Measurements from ENCODE around the gene NME9. TPM values are rescaled to one million over a fixed set of nuclear protein-coding genes. Genes with fewer than 3 reads are reported as not detected.

Gene NME9
- total RNA-seq, 4 donors from 2014 or later, result 0.66 TPM; not detected in 3

DNA sequence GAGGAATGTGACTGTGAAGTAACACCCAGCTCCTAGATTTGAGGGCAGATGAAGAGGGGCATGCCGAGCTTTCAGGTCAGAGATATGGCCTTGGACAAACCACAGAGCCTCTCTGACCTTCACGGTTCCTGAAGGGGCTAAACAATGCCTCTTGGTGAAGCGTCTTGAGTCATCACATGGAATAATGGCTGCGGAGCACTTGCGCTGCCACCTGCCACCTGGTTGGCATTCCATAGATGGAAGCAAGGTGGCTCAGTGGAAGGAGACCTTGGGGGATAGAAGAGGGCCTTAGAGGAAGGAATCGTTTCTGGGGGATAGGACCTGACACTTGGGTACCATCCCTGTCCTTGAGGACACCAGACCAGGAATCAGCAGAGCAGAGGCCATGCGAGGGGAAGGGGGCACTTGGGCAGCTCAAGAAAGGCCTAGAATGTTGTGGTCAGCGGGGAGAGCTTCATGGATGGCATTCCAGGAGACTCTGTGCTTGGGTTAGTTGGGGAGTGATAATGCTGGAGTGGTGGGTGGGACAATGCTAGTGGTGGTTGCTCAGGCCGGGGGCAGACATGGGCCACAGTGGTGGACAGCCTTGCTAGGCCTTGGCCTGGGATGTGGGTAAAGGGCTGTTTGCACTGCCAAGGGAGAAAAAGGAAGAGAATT lies 31.3 kb upstream of the NME9 start:
- TF ChIP-seq, protein P1, sequence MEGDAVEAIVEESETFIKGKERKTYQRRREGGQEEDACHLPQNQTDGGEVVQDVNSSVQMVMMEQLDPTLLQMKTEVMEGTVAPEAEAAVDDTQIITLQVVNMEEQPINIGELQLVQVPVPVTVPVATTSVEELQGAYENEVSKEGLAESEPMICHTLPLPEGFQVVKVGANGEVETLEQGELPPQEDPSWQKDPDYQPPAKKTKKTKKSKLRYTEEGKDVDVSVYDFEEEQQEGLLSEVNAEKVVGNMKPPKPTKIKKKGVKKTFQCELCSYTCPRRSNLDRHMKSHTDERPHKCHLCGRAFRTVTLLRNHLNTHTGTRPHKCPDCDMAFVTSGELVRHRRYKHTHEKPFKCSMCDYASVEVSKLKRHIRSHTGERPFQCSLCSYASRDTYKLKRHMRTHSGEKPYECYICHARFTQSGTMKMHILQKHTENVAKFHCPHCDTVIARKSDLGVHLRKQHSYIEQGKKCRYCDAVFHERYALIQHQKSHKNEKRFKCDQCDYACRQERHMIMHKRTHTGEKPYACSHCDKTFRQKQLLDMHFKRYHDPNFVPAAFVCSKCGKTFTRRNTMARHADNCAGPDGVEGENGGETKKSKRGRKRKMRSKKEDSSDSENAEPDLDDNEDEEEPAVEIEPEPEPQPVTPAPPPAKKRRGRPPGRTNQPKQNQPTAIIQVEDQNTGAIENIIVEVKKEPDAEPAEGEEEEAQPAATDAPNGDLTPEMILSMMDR (IDR thresholded peaks at IDR 0.05; ENCODE audit: low read depth), result no peak

DNA sequence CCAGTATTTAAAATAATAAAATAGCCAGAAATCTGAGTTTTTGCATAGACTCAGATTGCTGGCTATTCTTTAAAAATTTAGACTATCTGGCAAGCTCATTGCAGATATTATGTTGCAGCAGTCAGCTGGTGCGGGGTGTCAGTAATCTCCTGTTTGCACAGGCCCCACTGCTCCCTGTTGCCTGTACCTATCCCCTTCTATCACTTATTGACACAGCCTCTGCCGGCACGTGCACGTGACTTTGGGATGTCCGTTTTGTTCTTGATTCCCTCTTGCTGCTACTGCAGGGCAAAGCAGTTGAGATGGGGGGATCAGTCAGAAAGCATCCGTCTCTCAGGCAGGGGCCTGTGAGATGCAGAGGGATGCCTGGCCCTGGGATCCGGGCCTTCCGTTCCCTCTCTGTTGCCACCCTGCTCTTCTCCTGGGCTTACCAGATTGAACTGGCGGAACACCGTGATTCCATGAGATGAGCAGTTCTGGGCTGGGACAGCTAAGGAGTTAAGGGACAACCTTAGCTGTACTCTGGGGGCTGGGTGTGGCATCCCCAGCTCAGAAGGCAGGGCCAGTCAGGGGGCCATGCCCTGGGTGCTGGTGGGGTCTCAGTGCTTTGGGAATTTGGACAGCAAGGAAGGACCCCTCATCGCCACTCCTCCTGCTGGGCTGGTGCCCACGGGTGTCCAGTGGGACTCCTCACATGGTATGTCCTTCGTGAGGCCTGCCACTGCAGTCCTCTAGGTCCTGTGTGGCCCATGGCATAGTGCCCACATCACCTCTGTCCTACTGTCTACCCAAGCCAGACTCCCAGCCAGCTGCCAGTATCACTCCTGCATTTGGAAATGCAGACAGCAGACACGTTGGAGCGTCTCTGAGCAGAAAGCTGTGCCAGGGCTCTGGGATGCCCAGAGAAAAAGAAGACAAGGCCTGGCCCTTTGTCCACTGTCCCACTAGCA lies 30.5 kb upstream of the NME9 start:
- TF ChIP-seq, protein P1 (IDR thresholded peaks at IDR 0.05; ENCODE audit: low read depth), result no peak

DNA sequence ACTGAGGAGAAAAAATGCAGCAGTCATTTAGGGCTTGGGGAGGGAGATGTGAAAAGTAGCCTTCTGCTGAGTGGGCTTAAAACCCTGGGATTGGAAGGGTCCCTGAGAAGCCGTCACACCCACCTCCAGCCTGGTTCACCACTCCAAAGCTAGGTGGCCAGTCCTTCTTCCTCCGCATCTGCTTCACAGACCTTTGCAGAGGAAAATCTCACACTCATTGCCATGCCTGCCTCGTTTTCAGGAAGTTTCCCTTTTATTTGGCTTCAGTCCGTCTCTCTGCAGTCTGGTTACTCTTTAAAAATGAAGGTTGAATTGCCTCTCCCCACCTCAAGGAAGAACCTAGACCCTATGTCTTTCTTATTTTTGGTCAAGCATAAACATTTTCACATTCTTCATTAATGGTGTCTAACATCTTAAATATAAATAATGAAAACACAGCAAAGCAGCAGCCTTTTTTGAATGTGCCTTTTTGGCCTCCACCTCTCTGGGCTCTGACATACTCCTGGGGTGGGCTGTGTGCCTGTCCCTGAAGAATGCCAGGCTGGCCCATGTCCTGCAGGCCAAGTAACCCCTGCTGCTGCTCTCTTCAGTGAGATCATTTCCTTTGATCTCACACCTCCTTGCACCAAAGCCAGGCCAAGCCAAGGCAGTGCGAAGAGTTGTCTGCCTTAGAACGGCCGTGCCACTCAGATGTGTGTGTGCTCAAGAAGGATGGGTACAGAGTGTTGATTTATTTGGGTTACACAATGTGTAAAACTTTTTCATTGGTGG lies 29.7 kb upstream of the NME9 start:
- TF ChIP-seq, protein P1 (IDR thresholded peaks at IDR 0.05; ENCODE audit: low read depth), result no peak

DNA sequence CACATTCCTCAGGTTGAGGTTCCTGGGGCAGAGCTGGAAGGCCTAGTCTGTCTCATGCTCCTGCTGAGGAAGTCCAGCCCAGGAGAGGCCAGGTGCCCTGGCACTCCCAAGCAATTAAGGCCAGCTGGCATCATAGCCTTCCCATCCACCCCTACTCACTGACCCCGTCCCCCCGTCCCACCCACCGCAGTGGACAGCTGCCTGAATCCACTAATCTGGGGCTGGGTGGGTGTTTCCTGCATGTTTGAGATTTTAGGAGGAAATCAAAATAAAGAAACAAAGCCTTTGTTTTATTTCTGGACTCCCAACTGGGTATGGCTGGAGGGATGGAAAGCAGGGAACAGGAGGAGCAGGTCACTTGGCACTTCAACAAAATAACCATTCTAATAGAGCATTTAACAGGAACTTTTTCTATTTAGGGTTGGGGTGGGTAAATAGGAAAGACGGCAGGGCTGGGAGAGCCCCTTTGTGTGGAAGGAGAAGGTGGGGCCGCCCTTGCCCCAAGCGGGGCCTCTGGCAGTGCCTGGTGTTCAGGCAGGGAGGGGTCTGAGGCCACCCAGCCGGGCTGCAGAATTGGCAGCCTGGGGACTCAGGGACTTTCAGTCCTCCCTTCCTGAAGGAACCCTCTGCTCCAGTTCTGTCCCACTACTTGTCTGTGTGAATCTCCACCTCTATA lies 27.2 kb upstream of the NME9 start:
- TF ChIP-seq, protein P1 (IDR thresholded peaks at IDR 0.05; ENCODE audit: low read depth), result no peak

DNA sequence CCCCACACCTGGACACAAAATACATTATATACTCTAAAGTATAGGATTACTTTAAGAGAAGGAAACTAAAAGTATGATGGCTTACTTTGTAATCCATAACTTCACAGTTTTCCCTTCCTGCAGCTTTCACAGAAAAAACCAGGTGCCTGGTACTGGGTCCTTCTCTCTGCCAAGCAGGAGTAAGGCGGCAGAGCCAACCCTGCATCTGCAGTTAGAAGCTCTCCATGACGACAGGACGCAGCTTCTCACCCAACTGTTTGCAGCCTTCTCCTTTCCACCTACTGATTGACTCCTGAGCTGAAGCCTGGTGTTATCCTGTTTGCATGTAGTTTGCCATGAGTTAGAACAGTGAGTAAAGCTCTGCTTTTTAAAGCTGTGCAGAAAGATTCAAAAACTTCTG lies 25.4 kb upstream of the NME9 start:
- TF ChIP-seq, protein P1 (IDR thresholded peaks at IDR 0.05; ENCODE audit: low read depth), result no peak

DNA sequence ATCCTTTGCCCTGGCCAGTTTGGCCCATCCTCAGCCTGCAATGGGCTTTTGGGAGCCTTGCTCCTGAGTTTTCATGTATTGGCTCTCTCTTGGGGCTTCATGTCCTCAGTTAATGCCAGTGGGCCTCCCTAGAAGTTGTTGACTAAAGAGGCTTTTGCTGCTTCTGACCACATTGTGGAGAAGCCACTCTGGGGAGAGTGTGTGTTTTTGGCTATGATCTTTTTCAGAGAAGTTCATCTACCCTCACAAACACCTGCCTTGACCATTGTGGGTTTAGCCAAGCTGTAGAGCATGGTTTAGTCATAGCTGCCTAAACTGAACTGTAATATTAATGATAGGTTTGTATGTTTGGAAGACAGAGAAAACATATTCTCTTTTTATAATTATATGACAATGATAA lies 24.7 kb upstream of the NME9 start:
- TF ChIP-seq, protein P1 (IDR thresholded peaks at IDR 0.05; ENCODE audit: low read depth), result no peak
